Endothelial cell of umbilical vein (primary cell): ENCODE data around the gene HOXA1. TPM values are rescaled to one million over a fixed set of nuclear protein-coding genes. Genes with fewer than 3 reads are reported as not detected.

Source experiments
- BruUV-seq: library from RNA; stranded (reverse); fragments of 400-500 nt; replicated peaks from 2 replicates; lab custom pipeline; 2021; lab: Mats Ljungman, UMichigan
- CTCF ChIA-PET: fragments of 300-600, 350-600 bp; sonication (Branson Sonifier 250); formaldehyde crosslinking; loops from one replicate; lab custom pipeline; 2021; ENCODE audit warnings: antibody characterized with exemption, inconsistent platforms; lab: Charles Lee
- POLR2A ChIA-PET: fragments of 300-600, 350-600 bp; sonication (Branson Sonifier 250); formaldehyde crosslinking; loops from one replicate; lab custom pipeline; 2021; ENCODE audit warnings: antibody characterized with exemption, inconsistent platforms; lab: Charles Lee
- DNase-seq: peaks from one replicate; pipeline ENCODE4 v3.0.0-alpha.2; 2011; ENCODE audit warnings: low read depth, low spot score
- FAIRE-seq: peaks from 2 replicates; lab custom pipeline; 2011; peaks lifted over from hg19 to GRCh38; lab: Jason Lieb, UNC
- H2AFZ ChIP-seq: 2 replicates; pipeline ENCODE4 v1.6.0; 2012; ENCODE audit warnings: low read depth, low read length, control low read depth, inconsistent platforms
- H3K27ac ChIP-seq: 2 replicates; pipeline ENCODE4 v1.5.1; 2011; ENCODE audit warnings: low read depth, mild to moderate bottlenecking, control low read depth, low read length, moderate library complexity; ENCODE audit not compliant: insufficient read depth
- H3K27me3 ChIP-seq, 2 experiments: 2 replicates each; pipeline versions ENCODE4 v1.6.0 to v1.6.1; 2011; ENCODE audit warnings: low read length in 2 of 2, mixed read lengths in 1 of 2; ENCODE audit not compliant: control insufficient read depth in 2 of 2, insufficient read depth in 2 of 2
- H3K36me3 ChIP-seq, 2 experiments: 2 replicates in 1 of 2; 3 replicates in 1 of 2; pipeline ENCODE4 v1.5.1; 2011; ENCODE audit warnings: low read length in 2 of 2, mild to moderate bottlenecking in 1 of 2, moderate library complexity in 1 of 2; ENCODE audit not compliant: control insufficient read depth in 2 of 2, insufficient read depth in 2 of 2; ENCODE audit errors: extremely low read depth in 1 of 2
- H3K4me1 ChIP-seq: 3 replicates; pipeline ENCODE4 v1.5.1; 2011; ENCODE audit warnings: mild to moderate bottlenecking, low read length; ENCODE audit not compliant: control insufficient read depth, insufficient read depth; ENCODE audit errors: extremely low read depth
- H3K4me2 ChIP-seq: 2 replicates; pipeline ENCODE4 v1.6.1; 2011; ENCODE audit warnings: low read length, control low read depth, mixed read lengths; ENCODE audit not compliant: insufficient read depth
- H3K4me3 ChIP-seq, 3 experiments: fragments of 200-600 bp in 1 of 3; sonication (generic), shearing (Covaris generic) in 1 of 3; replicated peaks in 1 of 3; 2 replicates each; pipeline ENCODE4 v1.5.1; 2011 to 2016; ENCODE audit warnings: control low read depth in 3 of 3, low read length in 3 of 3, mild to moderate bottlenecking in 2 of 3, inconsistent platforms in 1 of 3, low read depth in 1 of 3, moderate library complexity in 1 of 3; ENCODE audit not compliant: insufficient read depth in 1 of 3
- H3K79me2 ChIP-seq: 2 replicates; pipeline ENCODE4 v1.6.0; 2012; ENCODE audit warnings: low read length, inconsistent platforms; ENCODE audit not compliant: control insufficient read depth, insufficient read depth
- H3K9ac ChIP-seq: replicated peaks from 2 replicates; pipeline ENCODE3; 2011; ENCODE audit warnings: low read length, control low read depth; ENCODE audit not compliant: insufficient read depth; ENCODE audit errors: extremely low read depth
- H3K9me1 ChIP-seq: replicated peaks from 3 replicates; pipeline ENCODE4 v1.6.0; 2011; ENCODE audit warnings: mild to moderate bottlenecking, low read length; ENCODE audit not compliant: control insufficient read depth, insufficient read depth; ENCODE audit errors: extremely low read depth
- H3K9me3 ChIP-seq: replicated peaks from 2 replicates; pipeline ENCODE4 v1.5.1; 2012; ENCODE audit warnings: low read length, inconsistent platforms; ENCODE audit not compliant: control insufficient read depth, insufficient read depth
- H4K20me1 ChIP-seq: replicated peaks from 2 replicates; pipeline ENCODE3; 2011; ENCODE audit warnings: mild to moderate bottlenecking, low read length; ENCODE audit not compliant: control insufficient read depth, insufficient read depth; ENCODE audit errors: extremely low read depth
- CTCF ChIP-seq, 2 donors: IDR thresholded peaks; 1 replicate in 1 of 2; 2 replicates in 1 of 2; pipeline ENCODE4 v1.5.1; 2011; ENCODE audit warnings: low read length in 2 of 2, mild to moderate bottlenecking in 2 of 2, moderate library complexity in 2 of 2, control low read depth in 1 of 2, inconsistent platforms in 1 of 2, low read depth in 1 of 2; ENCODE audit not compliant: insufficient read depth in 1 of 2; ENCODE audit errors: extremely low read depth in 1 of 2
- EZH2 ChIP-seq: IDR thresholded peaks from 2 replicates; pipeline ENCODE4 v1.6.1; 2012; ENCODE audit warnings: borderline replicate concordance, low read depth, mild to moderate bottlenecking, moderate library complexity, low read length, inconsistent platforms; ENCODE audit not compliant: severe bottlenecking
- FOS ChIP-seq: IDR thresholded peaks from 2 replicates; pipeline ENCODE4 v1.6.1; 2011; ENCODE audit warnings: mild to moderate bottlenecking, low read length, moderate library complexity, borderline replicate concordance; ENCODE audit not compliant: insufficient read depth
- GATA2 ChIP-seq: IDR thresholded peaks from 2 replicates; pipeline ENCODE4 v1.7.0; 2011; ENCODE audit warnings: low read depth, mild to moderate bottlenecking, moderate library complexity, mixed read lengths, low read length; ENCODE audit not compliant: insufficient read length, insufficient read depth
- JUN ChIP-seq: IDR thresholded peaks from 2 replicates; pipeline ENCODE4 v1.6.1; 2011; ENCODE audit warnings: borderline replicate concordance, low read depth; ENCODE audit not compliant: insufficient read length, insufficient read depth
- MAX ChIP-seq: IDR thresholded peaks from 2 replicates; pipeline ENCODE4 v1.6.1; 2011; ENCODE audit not compliant: insufficient read depth, insufficient read length
- MYC ChIP-seq: IDR thresholded peaks from one replicate; pipeline ENCODE4 v1.6.1; 2011; ENCODE audit warnings: mild to moderate bottlenecking, low read depth, low read length
- POLR2AphosphoS5 ChIP-seq: IDR thresholded peaks from 2 replicates; pipeline ENCODE4 v1.6.1; 2012; ENCODE audit warnings: low read depth, mild to moderate bottlenecking, control low read depth, low read length, moderate library complexity; ENCODE audit not compliant: insufficient read depth
- dilution Hi-C: fragments of 300-500 bp; cut with MboI; formaldehyde crosslinking; loops from one replicate; pipeline ENCODE4 v1.15.0; 2019; ENCODE audit warnings: low sequenced_read_pairs; ENCODE audit not compliant: extremely low pct_ligation_motif_present
- intact Hi-C: fragments of 100-400 bp; cut with micrococcal nuclease; formaldehyde crosslinking; loops from one replicate; pipeline ENCODE4 v1.10.0; 2022
- polyA plus RNA-seq, 4 experiments: library from polyadenylated mRNA; depleted of rRNA in 3 of 4; stranded (reverse) in 3 of 4; unstranded in 1 of 4; fragments of >200 nt; gene quantifications; 2 replicates each; pipeline versions ENCODE4 v1.2.1 to v1.2.3, GENCODE V29; 2011 to 2012; ENCODE audit warnings: missing spikeins in 1 of 4
- total RNA-seq: library from RNA; stranded (reverse); gene quantifications from 2 replicates; pipeline ENCODE4 v1.2.3, GENCODE V29; 2021

Gene HOXA1
- total and polyA plus RNA-seq, 2 donors (not counting 3 experiments of a cell fraction or from before 2014, with no cell fraction given), result 1.2 to 2.4 TPM

DNA sequence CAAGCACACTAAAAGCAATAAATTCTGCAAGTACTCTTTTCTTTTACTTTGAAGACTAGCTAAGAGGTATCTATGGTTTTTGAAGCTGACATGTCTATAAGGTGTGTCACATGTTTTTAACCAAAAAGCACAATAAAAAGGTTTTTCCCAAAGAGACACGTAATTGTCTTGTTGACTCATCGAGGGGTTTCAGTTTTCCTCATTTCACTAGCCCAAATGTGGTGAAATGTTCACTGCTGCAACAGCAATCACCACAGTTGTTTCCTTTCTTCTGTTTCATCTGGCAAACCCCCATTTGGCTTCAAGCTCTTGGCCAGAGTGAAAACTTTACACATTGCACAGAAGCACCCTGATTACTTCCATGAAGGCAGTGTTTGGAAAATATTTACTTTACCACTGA lies 38.6 kb upstream of the HOXA1 start:
- DNase-seq, result peak; percentile 90
- FAIRE-seq, result peak; percentile 77
- H3K4me1 ChIP-seq, result peaks cover 89% of the 10 kb centered on the region
- H3K79me2 ChIP-seq, result peaks cover 77% of the 10 kb centered on the region
- ChIA-PET POLR2A (interaction anchor here (1.0 kb wide), 1 partner anchor 14 kb away, joined by 3 read pairs; no protein-coding TSS in a partner anchor), CTCF (interaction anchor here (1.1 kb wide), 1 partner anchor 27 kb away, joined by 3 read pairs; no protein-coding TSS in a partner anchor)
- H3K9ac ChIP-seq, result peak overlapping the region; percentile 70
- no peaks in the 10 kb centered on the region for H3K27me3 ChIP-seq
- no peaks in the 10 kb centered on the region for H3K9me3 ChIP-seq
- H2AFZ ChIP-seq, result no peak overlapping the region
- H3K4me3 ChIP-seq, result peak overlapping the region in 1 of 3 experiments; percentile 14
- H3K9me1 ChIP-seq, result no peaks in the 10 kb centered on the region
- intact Hi-C loops, result no loop called here
- no TSS peak for BruUV-seq
- TF ChIP-seq CTCF (IDR thresholded peaks at IDR 0.05; ENCODE audit: extremely low read depth in 1 of 2, insufficient read depth in 1 of 2, low read depth in 1 of 2, low read length in 2 of 2), result no peak
- TF ChIP-seq FOS, result peak; percentile 60
- peak; percentile 20 for TF ChIP-seq POLR2AphosphoS5
- no peak for TF ChIP-seq MYC
- TF ChIP-seq MAX, result no peak
- peak; percentile 54 for TF ChIP-seq JUN
- no peak for TF ChIP-seq EZH2
- peak; percentile 13 for TF ChIP-seq GATA2
- peak overlapping the region; percentile 82 for H3K27ac ChIP-seq
- H3K36me3 ChIP-seq, result no peaks in the 10 kb centered on the region
- H4K20me1 ChIP-seq, result no peaks in the 10 kb centered on the region
- H3K4me2 ChIP-seq, result peak overlapping the region; percentile 61
- dilution Hi-C loops, result no loop called here
